CD4-positive, alpha-beta T cell treated with Interleukin-17A for 1 hour (primary cell): Measurements from ENCODE around the gene STARD7.
"Not testable (repeated sequence)": the region's sequence is repeated elsewhere in the genome, so short reads cannot be mapped to it uniquely, and the experiment has no call there.

Source experiments
- DNase-seq: peaks from one replicate; pipeline ENCODE4 v3.0.0-alpha.2; 2020

Gene STARD7, protein sequence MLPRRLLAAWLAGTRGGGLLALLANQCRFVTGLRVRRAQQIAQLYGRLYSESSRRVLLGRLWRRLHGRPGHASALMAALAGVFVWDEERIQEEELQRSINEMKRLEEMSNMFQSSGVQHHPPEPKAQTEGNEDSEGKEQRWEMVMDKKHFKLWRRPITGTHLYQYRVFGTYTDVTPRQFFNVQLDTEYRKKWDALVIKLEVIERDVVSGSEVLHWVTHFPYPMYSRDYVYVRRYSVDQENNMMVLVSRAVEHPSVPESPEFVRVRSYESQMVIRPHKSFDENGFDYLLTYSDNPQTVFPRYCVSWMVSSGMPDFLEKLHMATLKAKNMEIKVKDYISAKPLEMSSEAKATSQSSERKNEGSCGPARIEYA

GRCh38 chr2:96208143-96209010, at the start of gene STARD7:
Gene STARD7 (minus strand): TSS chr2:96208827. CDS start chr2:96208434, 393 bp downstream.
- DNase-seq: peak; percentile 96

DNA sequence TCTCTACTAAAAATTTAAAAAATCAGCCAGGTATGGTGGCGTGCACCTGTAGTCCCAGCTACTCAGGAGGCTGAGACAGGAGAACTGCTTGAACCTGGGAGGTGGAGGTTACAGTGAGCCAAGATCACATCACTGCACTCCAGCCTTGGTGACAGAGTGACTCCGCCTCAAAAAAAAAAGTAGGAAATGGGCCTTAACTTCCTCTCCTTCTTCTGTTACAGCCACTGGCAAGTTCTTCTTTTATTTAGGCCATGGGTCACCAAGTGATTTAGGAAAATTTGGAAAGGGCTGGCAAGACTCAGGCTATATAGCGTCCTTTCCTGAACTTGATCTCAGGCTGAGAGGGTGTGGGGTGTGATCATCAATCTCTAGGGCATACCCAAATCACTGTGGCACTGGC, 49.1 kb upstream of the STARD7 start:
- DNase-seq: not testable (repeated sequence)

GRCh38 chr2:96256611-96257113, 48.0 kb upstream of the STARD7 start:
- DNase-seq: no peak

- DNase-seq: no peak
Measured at GRCh38 chr2:96254571-96254970, 45.9 kb upstream of the STARD7 start.

DNA sequence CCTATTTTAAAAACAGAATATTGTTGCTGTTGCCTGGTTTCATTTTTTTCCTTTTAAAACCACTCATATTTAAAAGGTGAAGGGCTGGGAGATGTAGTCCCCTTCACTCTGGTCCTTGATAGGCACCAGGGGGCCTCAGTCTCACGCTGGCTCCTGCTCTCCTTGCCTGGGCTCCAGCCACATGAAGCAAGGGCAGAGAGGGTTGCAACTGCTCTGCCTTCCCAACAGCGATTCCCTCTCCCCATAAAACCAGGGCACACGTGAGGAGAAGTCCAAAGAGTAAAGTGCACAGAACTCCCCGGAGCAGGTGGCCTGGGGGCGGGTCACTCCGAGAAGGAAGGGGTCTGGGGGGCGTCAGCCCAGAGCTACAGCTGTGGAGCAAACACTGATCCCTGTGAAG, 44.4 kb upstream of the STARD7 start:
- DNase-seq: no peak

- DNase-seq: no peak
Measured at GRCh38 chr2:96252526-96252925, 43.9 kb upstream of the STARD7 start.

DNA sequence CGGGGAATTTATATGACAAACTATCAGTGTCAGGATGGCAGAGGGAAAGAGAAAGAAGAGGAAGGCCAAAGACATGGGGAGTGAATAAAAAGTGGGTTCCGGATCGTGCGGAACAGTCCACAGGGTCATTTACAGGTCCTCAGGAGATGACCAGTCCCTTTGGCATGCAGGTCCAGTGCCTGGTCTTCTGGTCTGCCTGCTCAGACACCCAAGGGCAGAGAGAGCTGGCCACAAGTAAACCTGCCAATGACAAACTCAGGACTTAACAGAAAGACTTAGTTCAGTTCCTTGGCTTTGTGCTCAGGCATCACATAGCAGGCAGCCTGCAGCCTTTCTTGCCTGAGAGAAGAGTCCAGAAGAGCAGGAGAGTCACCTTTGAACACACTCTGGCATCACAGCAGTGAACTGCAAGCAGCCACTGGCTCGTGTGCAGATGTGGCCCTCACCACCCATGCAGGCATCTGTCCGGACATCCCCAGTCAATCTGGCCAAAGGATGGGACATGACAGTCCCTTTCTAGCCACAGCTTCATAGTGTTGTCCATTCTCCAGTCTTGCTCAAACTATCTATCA, 43.2 kb upstream of the STARD7 start:
- no peak for DNase-seq

DNA sequence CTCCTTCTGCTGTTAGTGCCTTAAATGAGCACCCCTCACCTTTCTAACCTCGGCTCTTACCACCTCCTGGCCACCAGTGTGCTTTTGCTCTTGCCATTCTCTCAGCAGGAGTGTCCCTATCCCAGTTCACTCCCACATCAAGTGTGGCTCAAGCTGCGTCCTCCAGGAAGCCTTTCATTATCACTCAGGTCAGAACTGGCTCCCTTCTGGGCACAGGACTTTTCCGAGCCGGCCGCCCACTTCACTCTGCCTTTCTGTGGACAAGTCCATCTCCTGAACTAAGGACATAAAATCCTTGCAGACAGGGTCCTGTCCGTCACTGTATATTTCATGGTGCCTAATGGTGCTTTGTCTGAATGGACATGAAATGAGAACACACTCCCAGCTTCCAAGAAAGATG, 41.6 kb upstream of the STARD7 start:
- DNase-seq: no peak

DNA sequence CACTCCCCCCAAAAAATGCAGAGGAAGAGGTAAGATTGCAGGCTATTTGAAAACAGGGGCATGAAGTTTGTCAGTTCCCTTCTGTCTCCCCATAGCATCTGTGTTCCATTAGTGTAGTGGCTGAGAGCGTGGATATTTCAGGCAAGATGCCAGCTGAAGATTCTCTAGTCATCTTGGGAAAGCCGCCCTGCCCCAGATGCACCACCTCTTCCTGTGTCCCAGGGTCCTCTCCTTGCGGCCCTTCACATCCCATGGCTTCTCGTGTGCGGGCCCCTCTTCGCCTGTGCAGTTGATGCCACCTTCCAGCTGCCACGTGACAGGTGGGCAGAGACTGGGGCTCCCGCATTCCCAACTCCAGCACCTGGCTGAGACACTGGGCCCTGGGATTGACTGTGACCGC, 41.0 kb upstream of the STARD7 start:
- no peak for DNase-seq

- no peak for DNase-seq
Measured at GRCh38 chr2:96248624-96249023, 40.0 kb upstream of the STARD7 start.

GRCh38 chr2:96247896-96248295, 39.3 kb upstream of the STARD7 start:
- DNase-seq: no peak

DNA sequence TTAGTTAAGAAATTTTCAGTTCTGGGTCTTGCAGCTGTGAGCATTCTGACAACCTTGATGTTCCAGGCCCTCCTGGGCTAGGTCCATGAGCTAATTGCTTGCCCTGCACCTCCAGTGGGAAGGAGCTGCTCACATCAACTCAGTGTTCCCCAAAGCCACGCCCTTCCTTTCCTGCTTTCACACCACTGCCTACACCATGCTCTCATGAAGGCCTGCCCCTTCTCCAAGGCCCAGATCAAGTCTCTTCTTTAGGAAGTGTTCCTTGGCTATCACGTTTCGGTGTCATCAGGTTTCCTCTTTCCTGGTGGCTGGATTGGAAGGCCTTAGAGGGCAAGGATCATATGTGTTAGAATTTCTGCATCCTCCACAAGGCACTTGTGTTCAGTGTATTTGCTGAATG, 38.4 kb upstream of the STARD7 start:
- DNase-seq: no peak

GRCh38 chr2:96245609-96246390, 37.2 kb upstream of the STARD7 start:
- peak; percentile 21 for DNase-seq

DNA sequence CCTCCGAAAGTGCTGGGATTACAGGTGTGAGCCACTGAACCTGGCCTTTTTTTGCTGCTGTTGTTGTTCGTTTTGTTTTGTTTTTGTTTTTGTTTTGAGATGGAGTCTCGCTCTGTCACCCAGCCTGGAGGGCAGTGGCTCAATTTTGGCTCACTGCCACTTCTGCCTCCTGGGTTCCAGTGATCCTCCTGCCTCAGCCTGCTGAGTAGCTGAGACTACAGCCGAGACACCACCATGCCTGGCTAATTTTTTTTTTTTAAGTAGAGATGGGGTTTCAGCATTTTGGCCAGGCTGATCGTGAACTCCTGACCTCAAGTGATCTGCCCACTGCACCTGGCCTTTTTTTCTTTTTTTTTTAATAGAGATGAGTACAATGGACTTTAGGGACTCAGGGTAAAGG, 35.2 kb upstream of the STARD7 start:
- no peak for DNase-seq

DNA sequence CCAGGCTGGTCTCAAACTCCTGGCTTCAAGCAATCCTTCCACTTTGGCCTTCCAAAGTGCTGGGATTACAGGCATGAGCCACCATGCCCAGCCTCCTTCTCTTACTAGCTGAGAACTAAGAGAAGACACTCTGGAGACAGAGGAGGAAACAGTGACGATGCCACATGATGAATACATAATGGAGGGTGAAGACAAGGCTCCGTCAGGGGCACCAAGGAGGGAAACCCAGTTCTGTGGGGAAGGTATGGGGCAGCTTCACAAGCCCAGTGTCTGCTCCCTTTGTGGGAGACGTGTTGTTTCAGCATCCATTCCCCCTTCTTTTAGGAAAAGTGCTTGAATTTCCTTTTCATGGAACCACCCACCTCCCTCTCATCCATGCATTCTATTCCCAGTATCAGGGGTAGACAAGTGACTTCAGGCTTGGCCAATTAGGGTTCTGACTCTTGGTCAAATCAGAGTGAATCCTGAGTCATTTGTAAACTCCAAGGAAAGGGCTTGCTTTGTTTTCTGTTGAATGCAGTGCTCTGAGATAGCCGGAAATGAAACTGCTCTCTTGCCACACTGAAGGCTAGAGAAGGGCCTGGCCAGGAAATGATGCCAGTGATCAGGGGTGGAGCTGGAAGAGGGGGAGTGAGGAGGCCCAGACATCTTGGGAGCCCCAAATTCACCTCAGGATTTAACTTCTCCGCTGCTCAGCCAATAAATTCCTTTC, 33.4 kb upstream of the STARD7 start:
- peak; percentile 75 for DNase-seq

GRCh38 chr2:96241227-96241626, 32.6 kb upstream of the STARD7 start:
- DNase-seq: no peak

GRCh38 chr2:96240341-96241038, 31.9 kb upstream of the STARD7 start:
- no peak for DNase-seq

- DNase-seq: no peak
Measured at GRCh38 chr2:96239745-96240264, 31.2 kb upstream of the STARD7 start.

- no peak for DNase-seq
Measured at GRCh38 chr2:96239091-96239490, 30.5 kb upstream of the STARD7 start.

- DNase-seq: no peak
Measured at GRCh38 chr2:96238266-96238665, 29.6 kb upstream of the STARD7 start.

DNA sequence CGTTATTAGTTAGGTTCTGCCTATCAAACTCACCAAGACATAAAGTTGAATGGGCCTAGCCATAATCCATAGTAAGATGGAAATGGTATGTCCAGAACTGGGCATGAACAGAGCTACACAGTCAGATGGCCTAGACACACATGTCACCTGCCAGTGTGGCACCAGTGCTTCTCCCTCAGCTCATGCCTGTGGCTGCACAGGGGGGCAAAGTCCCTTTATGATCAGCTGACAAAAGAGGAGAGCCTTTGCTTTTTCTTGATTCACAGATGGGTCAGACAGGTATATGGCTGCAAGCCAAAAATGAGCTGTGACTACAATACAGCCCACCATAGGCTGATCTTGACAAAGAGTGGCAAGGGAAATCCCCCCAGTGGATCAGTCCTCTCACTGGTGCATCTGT, 28.3 kb upstream of the STARD7 start:
- no peak for DNase-seq
